Hepatocyte (in vitro differentiated cells): ENCODE data around the gene SSH3. TPM values are rescaled to one million over a fixed set of nuclear protein-coding genes. Genes with fewer than 3 reads are reported as not detected.
A peak's percentile ranks its signal among the peaks of the same experiment; 100 is the strongest.

Experiments
- DNase-seq: peaks from one replicate; pipeline ENCODE4 v3.0.0-alpha.2; 2016; ENCODE audit warnings: low spot score
- H2AFZ ChIP-seq: fragments of 200-600 bp; sonication (generic); 2 replicates; pipeline ENCODE4 v1.6.0; 2016; ENCODE audit warnings: antibody characterized with exemption, mild to moderate bottlenecking
- H3K27ac ChIP-seq: fragments of 200-600 bp; sonication (generic); 2 replicates; pipeline ENCODE4 v1.5.1; 2016; ENCODE audit warnings: mild to moderate bottlenecking
- H3K27me3 ChIP-seq: fragments of 200-600 bp; sonication (generic); 2 replicates; pipeline ENCODE4 v1.6.1; 2016
- H3K36me3 ChIP-seq: fragments of 200-600 bp; sonication (generic); replicated peaks from 2 replicates; pipeline ENCODE4 v1.5.1; 2016; ENCODE audit warnings: low read depth; ENCODE audit not compliant: insufficient read depth
- H3K4me1 ChIP-seq: fragments of 200-600 bp; sonication (generic); 2 replicates; pipeline ENCODE4 v1.5.1; 2016; ENCODE audit warnings: mild to moderate bottlenecking, moderate library complexity; ENCODE audit not compliant: insufficient read depth
- H3K4me2 ChIP-seq: fragments of 200-600 bp; sonication (generic); 2 replicates; pipeline ENCODE4 v1.6.0; 2016
- H3K4me3 ChIP-seq: fragments of 200-600 bp; sonication (generic); 2 replicates; pipeline ENCODE4 v1.5.1; 2016; ENCODE audit warnings: mild to moderate bottlenecking
- H3K79me2 ChIP-seq: fragments of 200-600 bp; sonication (generic); 2 replicates; pipeline ENCODE4 v1.6.0; 2017; ENCODE audit warnings: mild to moderate bottlenecking
- H3K9me2 ChIP-seq: fragments of 200-600 bp; sonication (generic); replicated peaks from 2 replicates; pipeline ENCODE4 v1.6.0; 2017; ENCODE audit warnings: mild to moderate bottlenecking; ENCODE audit not compliant: insufficient read depth
- H3K9me3 ChIP-seq: fragments of 200-600 bp; sonication (generic); 2 replicates; pipeline ENCODE4 v1.5.1; 2016; ENCODE audit warnings: low read depth, mild to moderate bottlenecking
- H4K20me1 ChIP-seq: fragments of 200-600 bp; sonication (generic); 2 replicates; pipeline ENCODE4 v1.6.0; 2016; ENCODE audit warnings: mild to moderate bottlenecking; ENCODE audit not compliant: insufficient read depth, poor library complexity, severe bottlenecking
- CTCF ChIP-seq: fragments of 200-600 bp; sonication (generic); IDR thresholded peaks from 2 replicates; pipeline ENCODE4 v1.5.1; 2016; ENCODE audit warnings: antibody characterized with exemption, mild to moderate bottlenecking; ENCODE audit not compliant: poor library complexity
- EZH2 ChIP-seq: fragments of 200-600 bp; sonication (generic); IDR thresholded peaks from 2 replicates; pipeline ENCODE4 v1.6.1; 2016; ENCODE audit warnings: antibody characterized with exemption, mild to moderate bottlenecking, borderline replicate concordance
- EZH2phosphoT487 ChIP-seq: fragments of 200-600 bp; sonication (generic); IDR thresholded peaks from one replicate; pipeline ENCODE4 v1.6.1; 2018; ENCODE audit warnings: antibody characterized with exemption, mild to moderate bottlenecking, low read depth, moderate library complexity; ENCODE audit not compliant: unreplicated experiment, severe bottlenecking
- WGBS: methylation state at CpG from one replicate; pipeline ENCODE4 v1.1.6; 2016; ENCODE audit warnings: low lambda C conversion rate; ENCODE audit errors: missing lambda C conversion rate; 5-methylcytosine and 5-hydroxymethylcytosine counted together
- polyA plus RNA-seq: library from polyadenylated mRNA; unstranded; fragments of >200 nt; fragmentation: Nextera tagmentation; extraction: Ambion mirVana; gene quantifications from 2 replicates; pipeline ENCODE4 v1.2.1, GENCODE V29; 2016
- total RNA-seq: library from RNA; depleted of rRNA; stranded (reverse); fragments of >200 nt; gene quantifications from 2 replicates; pipeline ENCODE4 v1.2.3, GENCODE V29; 2014

SSH3 gene
- total and polyA plus RNA-seq, 2 experiments from 2014 or later, result 29.7 to 49.5 TPM

GRCh38 chr11:67289226-67289650 is 14.1 kb upstream of the SSH3 start, which contains the start of gene ANKRD13D:
Gene ANKRD13D (plus strand): TSS chr11:67289303. CDS start chr11:67289461, 158 bp downstream.
- no peaks in the 10 kb centered on the region for H3K9me3 ChIP-seq
- H3K4me2 ChIP-seq, result peak within 1 kb of the TSS; percentile 99
- H3K27ac ChIP-seq, result peak within 1 kb of the TSS; percentile 99
- H3K27me3 ChIP-seq, result no peaks in the 10 kb centered on the region
- no CpG with 5 or more reads among the region's 56 CpGs for WGBS
- DNase-seq, result no peak
- peaks cover 28% of the 10 kb centered on the region for H3K79me2 ChIP-seq
- no peaks in the 10 kb centered on the region for H4K20me1 ChIP-seq
- no peaks in the 10 kb centered on the region for H3K36me3 ChIP-seq
- peak within 1 kb of the TSS; percentile 79 for H2AFZ ChIP-seq
- H3K9me2 ChIP-seq, result no peaks in the 10 kb centered on the region
- H3K4me3 ChIP-seq, result peak within 1 kb of the TSS; percentile 95
- H3K4me1 ChIP-seq, result peaks cover 24% of the 10 kb centered on the region
- TF ChIP-seq CTCF, result no peak
- no peak for TF ChIP-seq EZH2
- no peak for TF ChIP-seq EZH2phosphoT487

- H3K4me2 ChIP-seq, result peak overlapping the region; percentile 99
- H3K4me1 ChIP-seq, result peaks cover 24% of the 10 kb centered on the region
- no peaks in the 10 kb centered on the region for H3K27me3 ChIP-seq
- no peaks in the 10 kb centered on the region for H3K9me2 ChIP-seq
- no peaks in the 10 kb centered on the region for H4K20me1 ChIP-seq
- no peak for DNase-seq
- 42% methylated on average over 33 of the region's 36 CpGs for WGBS
- peaks cover 35% of the 10 kb centered on the region for H3K79me2 ChIP-seq
- peak overlapping the region; percentile 61 for H3K4me3 ChIP-seq
- TF ChIP-seq EZH2, result no peak
- no peak for TF ChIP-seq CTCF
- no peak for TF ChIP-seq EZH2phosphoT487
- no peaks in the 10 kb centered on the region for H3K36me3 ChIP-seq
- no peaks in the 10 kb centered on the region for H3K9me3 ChIP-seq
- peak overlapping the region; percentile 85 for H3K27ac ChIP-seq
- peak overlapping the region; percentile 35 for H2AFZ ChIP-seq
Observed at GRCh38 chr11:67289651-67290479, 13.5 kb upstream of the SSH3 start.

- Histone ChIP-seq H3K36me3 (peaks cover under 1% of the 10 kb centered on the region), H3K9me3 (peaks cover 6% of the 10 kb centered on the region), H3K9me2 (no peaks in the 10 kb centered on the region), H3K4me2 (peak overlapping the region; percentile 99), H3K27me3 (no peaks in the 10 kb centered on the region), H3K27ac (no peak overlapping the region), H3K4me1 (peaks cover 24% of the 10 kb centered on the region), H3K79me2 (peaks cover 42% of the 10 kb centered on the region), H3K4me3 (no peak overlapping the region), H2AFZ (no peak overlapping the region), H4K20me1 (no peaks in the 10 kb centered on the region)
- TF ChIP-seq CTCF, result no peak
- no peak for TF ChIP-seq EZH2
- no peak for TF ChIP-seq EZH2phosphoT487
- DNase-seq, result no peak
- whole genome bisulfite sequencing, result 88% methylated on average over 7 of the region's 7 CpGs
Observed at GRCh38 chr11:67290801-67291200, 12.5 kb upstream of the SSH3 start.
